ENCODE measurements around the gene TLK2.
A peak's percentile ranks its signal among the peaks of the same experiment; 100 is the strongest.

The TLK2 gene

GRCh38 chr17:62617894-62618472 is 139.4 kb downstream of the TLK2 start:
- H3K4me3 ChIP-seq (ENCODE audit: low read depth, low read length) = no peak overlapping the region
- TF ChIP-seq MYC (IDR thresholded peaks at IDR 0.05; ENCODE audit: low read depth, low read length) = no peak
- TF ChIP-seq MAX (IDR thresholded peaks at IDR 0.05; ENCODE audit: low read depth, low read length) = no peak
- no peak for TF ChIP-seq POLR2A (IDR thresholded peaks at IDR 0.05; ENCODE audit: extremely low read depth, insufficient read length)
- TF ChIP-seq CTCF (IDR thresholded peaks at IDR 0.05; ENCODE audit: low read depth, low read length) = no peak
- peak; percentile 12 for DNase-seq (ENCODE audit: low read depth)

GRCh38 chr17:62618647-62619416 is 140.2 kb downstream of the TLK2 start:
- DNase-seq (ENCODE audit: low read depth) = peak; percentile 55
- no peak for TF ChIP-seq CTCF (IDR thresholded peaks at IDR 0.05; ENCODE audit: low read depth, low read length)
- TF ChIP-seq POLR2A (IDR thresholded peaks at IDR 0.05; ENCODE audit: extremely low read depth, insufficient read length) = no peak
- TF ChIP-seq MYC (IDR thresholded peaks at IDR 0.05; ENCODE audit: low read depth, low read length) = no peak
- TF ChIP-seq MAX (IDR thresholded peaks at IDR 0.05; ENCODE audit: low read depth, low read length) = no peak
- no peak overlapping the region for H3K4me3 ChIP-seq (ENCODE audit: low read depth, low read length)

GRCh38 chr17:62619417-62620155 is 141.0 kb downstream of the TLK2 start:
- DNase-seq (ENCODE audit: low read depth) = no peak
- no peak overlapping the region for H3K4me3 ChIP-seq (ENCODE audit: low read depth, low read length)
- TF ChIP-seq CTCF (IDR thresholded peaks at IDR 0.05; ENCODE audit: low read depth, low read length) (no peak), POLR2A (IDR thresholded peaks at IDR 0.05; ENCODE audit: extremely low read depth, insufficient read length) (no peak), MYC (IDR thresholded peaks at IDR 0.05; ENCODE audit: low read depth, low read length) (no peak), MAX (IDR thresholded peaks at IDR 0.05; ENCODE audit: low read depth, low read length) (no peak)

- no peak for DNase-seq (ENCODE audit: low read depth)
- no peak overlapping the region for H3K4me3 ChIP-seq (ENCODE audit: low read depth, low read length)
- TF ChIP-seq MYC (IDR thresholded peaks at IDR 0.05; ENCODE audit: low read depth, low read length) = no peak
- no peak for TF ChIP-seq POLR2A (IDR thresholded peaks at IDR 0.05; ENCODE audit: extremely low read depth, insufficient read length)
- TF ChIP-seq CTCF (IDR thresholded peaks at IDR 0.05; ENCODE audit: low read depth, low read length) = no peak
- no peak for TF ChIP-seq MAX (IDR thresholded peaks at IDR 0.05; ENCODE audit: low read depth, low read length)
These were observed 142.6 kb downstream of the TLK2 start for GRCh38 chr17:62621223-62621622.

GRCh38 chr17:62625184-62625869 is 146.7 kb downstream of the TLK2 start:
- H3K4me3 ChIP-seq (ENCODE audit: low read depth, low read length) = no peak overlapping the region
- DNase-seq (ENCODE audit: low read depth) = peak; percentile 66
- no peak for TF ChIP-seq MAX (IDR thresholded peaks at IDR 0.05; ENCODE audit: low read depth, low read length)
- no peak for TF ChIP-seq MYC (IDR thresholded peaks at IDR 0.05; ENCODE audit: low read depth, low read length)
- no peak for TF ChIP-seq CTCF (IDR thresholded peaks at IDR 0.05; ENCODE audit: low read depth, low read length)
- no peak for TF ChIP-seq POLR2A (IDR thresholded peaks at IDR 0.05; ENCODE audit: extremely low read depth, insufficient read length)

Measured in NB4 (cell line).